Activated CD4-positive, alpha-beta T cell treated with anti-CD3 and anti-CD28 coated beads, Interleukin-2, amount 50 U/mL, for 16 hours (primary cell): Measurements from ENCODE around the gene AFDN.

ENCODE experiments used
- DNase-seq: peaks from one replicate; pipeline ENCODE4 v3.0.0-alpha.2; 2020

AFDN gene

GRCh38 chr6:167841981-167842380 lies 15.3 kb downstream of the AFDN start:
- DNase-seq = no peak

- no peak for DNase-seq
Observed at GRCh38 chr6:167842457-167842856, 15.7 kb downstream of the AFDN start.

GRCh38 chr6:167843023-167843422 lies 16.3 kb downstream of the AFDN start:
- DNase-seq = no peak

GRCh38 chr6:167845856-167846255 lies 19.1 kb downstream of the AFDN start:
- DNase-seq = no peak

GRCh38 chr6:167846997-167847606 lies 20.4 kb downstream of the AFDN start:
- DNase-seq = no peak

- no peak for DNase-seq
Observed at GRCh38 chr6:167847936-167848335, 21.2 kb downstream of the AFDN start.

- DNase-seq = no peak
Observed at GRCh38 chr6:167848783-167849182, 22.1 kb downstream of the AFDN start.

GRCh38 chr6:167849846-167850459 lies 23.2 kb downstream of the AFDN start:
- no peak for DNase-seq

GRCh38 chr6:167850782-167851181 lies 24.1 kb downstream of the AFDN start:
- DNase-seq = no peak

GRCh38 chr6:167851370-167851952 lies 24.8 kb downstream of the AFDN start:
- no peak for DNase-seq

- DNase-seq = peak; percentile 46
Observed at GRCh38 chr6:167855825-167856425, 29.2 kb downstream of the AFDN start.

GRCh38 chr6:167856474-167856873 lies 29.8 kb downstream of the AFDN start:
- DNase-seq = no peak

GRCh38 chr6:167856999-167857660 lies 30.4 kb downstream of the AFDN start:
- DNase-seq = peak; percentile 59

GRCh38 chr6:167858086-167858591 lies 31.4 kb downstream of the AFDN start:
- DNase-seq = no peak

- no peak for DNase-seq
Observed at GRCh38 chr6:167858842-167859664, 32.3 kb downstream of the AFDN start.

GRCh38 chr6:167860550-167861226 lies 34.0 kb downstream of the AFDN start:
- DNase-seq = no peak

- DNase-seq = no peak
Observed at GRCh38 chr6:167861424-167861823, 34.7 kb downstream of the AFDN start.

GRCh38 chr6:167863897-167864296 lies 37.2 kb downstream of the AFDN start:
- DNase-seq = no peak

- DNase-seq = no peak
Observed at GRCh38 chr6:167866642-167867041, 39.9 kb downstream of the AFDN start.

GRCh38 chr6:167870321-167870720 lies 43.6 kb downstream of the AFDN start:
- DNase-seq = no peak

- DNase-seq = no peak
Observed at GRCh38 chr6:167872538-167873210, 46.0 kb downstream of the AFDN start.
